Fibroblast of mammary gland (primary cell): Measurements from ENCODE around the gene IL36G.

Experiments
- DNase-seq: peaks from one replicate; pipeline ENCODE4 v3.0.0-alpha.2; 2010; ENCODE audit warnings: low read depth
- H3K4me3 ChIP-seq: 2 replicates; pipeline ENCODE4 v1.5.1; 2011; ENCODE audit warnings: low read depth, mild to moderate bottlenecking, low read length, moderate library complexity; ENCODE audit not compliant: control insufficient read depth
- CTCF ChIP-seq: conservative IDR thresholded peaks from 2 replicates; pipeline ENCODE4 v1.5.1; 2011; ENCODE audit warnings: low read depth, low read length, inconsistent platforms; ENCODE audit not compliant: control insufficient read depth, insufficient read depth

IL36G gene

GRCh38 chr2:113025737-113026136 lies 47.9 kb downstream of the IL36G start:
- no peak for DNase-seq
- no peak overlapping the region for H3K4me3 ChIP-seq
- TF ChIP-seq CTCF, result no peak

DNA sequence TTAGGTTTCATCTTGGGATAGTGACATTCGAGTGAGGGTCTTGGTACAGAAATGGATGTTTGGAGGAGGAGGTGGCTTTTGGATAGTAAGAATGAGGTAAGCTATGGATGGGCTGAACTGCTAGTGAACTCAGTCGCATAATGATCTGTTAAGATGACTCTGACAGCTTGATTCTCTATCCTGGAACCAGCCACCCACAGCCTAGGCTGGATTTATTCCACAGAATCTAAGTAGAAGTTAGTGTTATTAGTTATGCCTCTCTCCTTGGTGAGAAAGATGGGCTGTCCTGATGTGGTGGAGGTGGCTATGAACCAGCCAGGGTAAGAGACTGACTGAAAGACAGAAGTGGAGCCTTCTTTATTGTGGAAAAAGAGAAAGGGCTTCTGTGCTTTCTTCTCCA lies 49.9 kb downstream of the IL36G start:
- no peak for DNase-seq
- no peak overlapping the region for H3K4me3 ChIP-seq
- TF ChIP-seq CTCF, result no peak

DNA sequence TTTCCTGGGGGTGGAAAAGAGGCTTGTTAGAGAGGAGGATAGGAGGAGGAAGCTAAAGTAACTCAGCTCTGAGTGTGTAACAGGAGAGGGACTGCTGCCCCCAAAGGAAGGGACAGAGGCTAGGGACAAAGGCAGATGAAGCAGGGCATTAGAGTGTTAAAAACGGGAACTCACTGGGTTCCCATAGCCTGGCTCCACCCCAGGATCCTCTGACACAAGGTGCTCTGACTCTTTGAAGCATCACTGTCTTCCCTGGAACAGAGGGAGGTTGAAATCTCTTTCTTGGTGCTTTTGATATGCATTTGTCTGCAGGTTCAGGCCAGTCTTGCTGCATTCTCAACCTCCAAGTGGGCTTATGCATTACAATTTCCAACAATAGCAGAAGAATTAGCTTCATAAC lies 50.3 kb downstream of the IL36G start:
- H3K4me3 ChIP-seq, result no peak overlapping the region
- TF ChIP-seq CTCF, result no peak
- DNase-seq, result no peak

- H3K4me3 ChIP-seq, result no peak overlapping the region
- TF ChIP-seq CTCF, result no peak
- no peak for DNase-seq
Observed at GRCh38 chr2:113032737-113033136, 54.9 kb downstream of the IL36G start.

DNA sequence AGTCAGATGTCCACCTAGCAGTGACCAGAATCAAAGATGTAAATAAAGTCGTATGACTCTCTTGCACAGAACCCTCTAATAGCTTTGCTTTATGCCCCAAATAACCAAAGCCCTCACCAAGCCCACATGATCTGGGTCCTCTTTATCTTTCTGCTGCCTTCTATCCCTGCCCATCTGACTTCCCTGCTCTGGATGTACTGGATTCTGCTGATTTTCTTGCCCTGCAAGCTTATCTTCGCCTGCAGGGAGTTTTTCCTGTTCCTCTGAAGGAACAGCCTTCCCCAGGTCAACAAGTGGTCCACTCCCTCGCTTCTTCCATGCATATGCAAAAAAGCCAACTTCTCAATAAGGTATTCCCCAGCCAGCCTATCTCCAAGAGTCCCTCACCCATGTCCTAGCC lies 56.2 kb downstream of the IL36G start:
- no peak for TF ChIP-seq CTCF
- DNase-seq, result no peak
- H3K4me3 ChIP-seq, result no peak overlapping the region
